ENCODE measurements around the gene MYO9A.
A peak's percentile ranks its signal among the peaks of the same experiment; 100 is the strongest.
"Not testable (repeated sequence)": the region's sequence is repeated elsewhere in the genome, so short reads cannot be mapped to it uniquely, and the experiment has no call there.

Gene MYO9A

GRCh38 chr15:72092006-72092405 is 25.9 kb downstream of the MYO9A start:
- DNase-seq, result no peak

DNA sequence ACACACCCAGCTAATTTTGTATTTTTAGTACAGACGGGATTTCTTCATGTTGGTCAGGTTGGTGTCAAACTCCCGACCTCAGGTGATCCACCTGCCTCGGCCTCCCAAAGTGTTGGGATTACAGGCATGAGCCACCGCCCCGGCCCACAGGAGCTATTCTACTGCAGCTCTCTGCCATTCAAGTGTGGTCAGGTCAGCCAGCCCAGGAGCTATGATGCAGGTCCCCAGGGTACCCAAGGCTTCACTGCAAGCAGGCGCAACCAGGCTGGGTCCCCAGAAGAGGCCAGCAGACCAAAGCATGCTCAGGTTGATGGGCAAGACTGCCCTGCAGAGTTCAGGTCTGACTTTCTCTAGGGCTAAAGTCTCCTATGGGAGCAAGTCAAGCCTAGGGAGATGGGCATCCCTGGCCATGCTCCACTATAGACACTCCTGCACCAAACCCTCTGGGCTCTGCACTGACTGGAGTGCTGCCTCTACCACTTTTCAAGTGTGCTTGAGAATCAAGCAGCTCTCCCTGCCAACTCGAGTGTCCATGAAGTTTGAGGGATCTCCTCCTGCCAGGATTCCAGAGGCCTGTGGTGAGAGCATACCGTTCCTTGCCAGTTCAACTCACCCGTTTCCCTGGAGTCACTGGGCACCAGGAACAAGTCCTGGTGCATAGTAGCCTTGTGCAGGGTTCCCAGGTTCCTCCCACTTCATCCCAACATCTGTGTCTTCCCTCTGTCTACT is 30.9 kb downstream of the MYO9A start:
- peak in 1 of 3 experiments; percentile 9 for DNase-seq

DNA sequence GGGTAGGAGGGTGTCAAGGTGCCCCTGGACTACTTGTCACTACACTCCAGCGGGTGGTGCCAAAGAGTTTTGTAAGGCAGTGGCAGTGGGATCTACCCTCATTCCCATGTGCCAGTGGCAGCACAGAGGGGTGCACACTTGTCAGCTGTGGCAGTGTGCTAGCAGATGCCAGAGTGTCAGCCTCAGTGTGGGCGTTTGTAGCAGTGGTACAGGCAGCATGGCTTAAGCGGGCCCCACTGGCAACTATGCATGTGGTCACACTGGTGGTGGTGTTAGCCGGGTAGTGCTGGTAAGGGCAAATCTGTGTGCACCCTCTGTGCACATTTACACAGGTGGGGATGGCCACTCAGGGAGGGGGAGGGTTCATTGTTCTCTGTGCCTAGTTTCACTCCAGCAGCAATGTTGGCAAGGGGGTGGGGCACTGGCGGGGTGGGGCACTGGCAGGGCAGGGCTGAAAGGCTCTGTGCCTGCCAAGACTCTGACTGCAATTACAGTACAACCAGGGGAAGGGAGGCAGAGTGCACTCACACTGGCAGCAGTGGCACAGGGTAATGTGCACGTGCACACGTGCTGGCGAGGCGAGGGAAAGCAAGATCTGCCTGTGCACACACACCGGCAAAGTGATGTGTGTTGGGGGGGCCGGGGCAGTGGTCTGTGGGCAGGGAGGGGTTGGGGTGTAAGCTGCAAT is 31.8 kb downstream of the MYO9A start:
- no peak for DNase-seq

DNA sequence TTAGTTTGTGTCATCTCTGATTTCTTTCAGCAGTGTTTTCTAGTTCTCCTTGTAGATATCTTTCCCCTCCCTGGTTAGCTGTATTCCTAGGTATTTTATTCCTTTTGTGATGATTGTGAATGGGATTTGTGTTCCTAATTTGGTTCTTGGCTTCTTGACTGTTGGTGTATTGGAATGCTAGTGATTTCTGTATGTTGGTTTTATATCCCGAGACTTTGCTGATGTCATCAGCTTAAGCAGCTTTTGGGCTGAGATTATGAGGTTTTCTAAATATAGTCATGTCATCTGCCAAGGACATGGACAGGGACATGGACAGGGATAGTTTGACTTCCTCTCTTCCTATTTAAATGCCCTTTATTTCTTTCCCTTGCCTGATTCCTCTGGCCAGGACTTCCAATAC is 35.8 kb downstream of the MYO9A start:
- DNase-seq, result no peak

GRCh38 chr15:72078887-72079286 is 39.1 kb downstream of the MYO9A start:
- DNase-seq, result no peak

GRCh38 chr15:72077950-72078349 is 40.0 kb downstream of the MYO9A start:
- DNase-seq, result no peak

- no peak for DNase-seq
Measured at GRCh38 chr15:72074335-72075060, 43.5 kb downstream of the MYO9A start.

DNA sequence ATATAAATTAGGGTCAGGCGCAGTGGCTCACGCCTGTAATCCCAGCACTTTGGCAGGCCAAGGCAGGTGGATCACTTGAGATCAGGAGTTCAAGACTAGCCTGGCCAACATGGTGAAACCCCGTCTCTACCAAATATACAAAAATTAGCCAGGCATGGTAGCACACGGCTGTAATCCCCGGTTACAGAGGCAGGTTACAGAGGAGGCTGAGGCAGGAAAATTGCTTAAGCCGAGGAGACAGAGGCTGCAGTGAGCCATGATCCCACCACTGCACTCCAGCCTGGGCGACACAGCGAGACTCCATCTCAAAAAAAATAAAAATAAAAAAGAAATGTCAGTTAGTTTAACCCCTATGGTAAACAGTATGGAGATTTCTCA is 46.5 kb downstream of the MYO9A start:
- not testable (repeated sequence) for DNase-seq

GRCh38 chr15:72070817-72071447 is 47.0 kb downstream of the MYO9A start:
- no peak for DNase-seq

DNA sequence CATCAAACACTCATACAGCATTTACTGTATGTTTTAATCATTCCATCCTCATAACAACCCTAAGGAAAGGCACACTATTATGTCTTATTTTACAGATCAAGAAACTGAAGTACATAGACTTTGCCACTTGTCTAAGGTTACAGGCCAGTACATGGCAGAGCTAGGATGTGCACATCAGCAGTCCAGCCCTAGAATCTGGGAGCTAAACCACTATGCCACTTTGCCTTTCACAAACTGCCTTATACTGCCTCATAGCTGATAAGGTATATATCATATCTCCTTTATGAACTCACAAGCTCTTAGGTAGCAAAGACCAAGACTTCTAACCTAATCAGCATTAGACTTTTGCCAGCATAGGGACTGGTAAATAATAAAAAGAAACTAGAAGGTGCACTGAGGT is 49.1 kb downstream of the MYO9A start:
- DNase-seq, result no peak

DNA sequence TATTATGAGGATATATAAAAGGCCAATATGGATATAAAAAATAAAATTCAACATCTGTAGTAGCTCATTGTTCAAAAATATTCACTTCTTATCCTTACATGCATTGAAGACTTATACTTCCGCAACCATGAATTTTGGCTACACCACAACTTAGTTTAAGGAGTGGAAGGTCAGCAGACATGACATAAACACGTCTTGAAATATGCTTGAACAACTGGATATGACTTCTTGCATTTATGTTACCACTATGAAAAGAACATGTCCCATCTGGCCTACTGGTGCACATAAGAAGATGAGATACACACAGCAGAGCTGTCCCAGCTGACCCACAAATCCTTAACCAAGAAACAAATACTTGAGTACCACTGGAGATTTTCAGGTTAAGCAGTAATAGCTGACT is 52.1 kb downstream of the MYO9A start:
- no peak for DNase-seq

- no peak for DNase-seq
Measured at GRCh38 chr15:72063186-72063585, 54.8 kb downstream of the MYO9A start.

- DNase-seq, result no peak
Measured at GRCh38 chr15:72062319-72062718, 55.6 kb downstream of the MYO9A start.

GRCh38 chr15:72060687-72061250 is 57.2 kb downstream of the MYO9A start:
- no peak for DNase-seq

DNA sequence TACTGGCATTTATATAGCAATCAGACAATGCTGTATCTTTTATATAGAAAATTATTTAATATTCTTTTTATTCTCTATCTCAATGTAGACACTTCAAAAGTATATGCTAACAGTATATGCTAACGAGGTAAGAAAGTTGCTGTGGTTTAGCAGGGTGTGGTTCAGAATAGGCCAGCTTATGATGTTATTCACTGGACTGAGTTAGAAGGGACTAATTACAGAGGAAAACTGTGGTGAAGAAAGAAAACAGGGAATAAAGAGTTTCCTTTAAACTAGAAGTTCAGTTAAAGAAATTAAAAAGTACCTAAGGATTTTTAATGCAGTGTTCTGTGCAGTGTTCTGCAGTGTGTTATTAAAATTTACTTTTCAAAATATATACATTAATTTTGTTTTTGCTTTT is 59.4 kb downstream of the MYO9A start:
- DNase-seq, result no peak

DNA sequence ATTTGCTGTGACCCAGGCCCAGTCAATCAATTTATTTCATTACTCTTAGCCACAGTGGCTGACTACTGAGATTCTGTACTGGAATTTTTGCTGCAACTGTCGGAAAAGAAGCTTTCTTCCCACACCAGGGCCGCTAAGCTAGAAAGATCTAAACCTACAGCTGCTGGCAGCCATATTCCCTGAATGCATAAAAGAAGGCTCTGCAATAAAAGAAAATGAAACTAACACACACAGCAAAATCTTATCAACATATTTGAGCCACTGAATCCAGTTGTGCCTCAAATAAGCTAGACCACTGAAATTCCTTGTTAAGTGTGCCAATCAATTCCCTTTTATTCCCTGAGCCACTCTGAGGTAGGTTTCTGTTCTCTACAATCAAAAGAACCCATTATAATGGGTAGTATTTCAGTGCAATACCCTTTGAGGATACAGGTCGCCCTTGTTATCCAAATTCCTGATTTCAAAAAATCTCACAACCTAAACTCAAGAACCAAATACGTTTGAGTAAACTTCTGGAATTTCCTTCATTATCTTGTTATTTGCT is 60.3 kb downstream of the MYO9A start:
- no peak for DNase-seq

DNA sequence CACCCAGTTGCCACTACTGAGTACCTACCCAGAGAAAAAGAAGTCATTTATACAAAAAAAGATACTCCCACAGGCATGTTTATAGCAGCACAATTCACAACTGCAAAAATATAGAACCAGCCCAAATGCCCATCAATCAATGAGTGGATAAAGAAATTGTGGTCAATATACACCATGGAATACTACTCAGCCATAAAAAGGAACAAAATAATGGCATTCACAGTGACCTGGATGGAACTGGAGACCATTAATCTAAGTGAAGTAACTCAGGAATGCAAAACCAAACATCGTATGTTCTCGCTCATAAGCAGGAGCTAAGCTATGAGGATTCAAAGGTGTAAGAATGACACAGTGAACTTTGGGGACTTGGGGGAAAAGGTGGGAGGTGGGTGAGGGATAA is 61.7 kb downstream of the MYO9A start:
- DNase-seq, result not testable (repeated sequence)

GRCh38 chr15:72053297-72053696 is 64.7 kb downstream of the MYO9A start:
- DNase-seq, result not testable (repeated sequence)

- DNase-seq, result no peak
Measured at GRCh38 chr15:72050700-72051099, 67.2 kb downstream of the MYO9A start.

- no peak for DNase-seq
Measured at GRCh38 chr15:72047020-72047419, 70.9 kb downstream of the MYO9A start.

GRCh38 chr15:72044956-72045355 is 73.0 kb downstream of the MYO9A start:
- no peak for DNase-seq

GRCh38 chr15:72042865-72043264 is 75.1 kb downstream of the MYO9A start:
- DNase-seq, result no peak

DNA sequence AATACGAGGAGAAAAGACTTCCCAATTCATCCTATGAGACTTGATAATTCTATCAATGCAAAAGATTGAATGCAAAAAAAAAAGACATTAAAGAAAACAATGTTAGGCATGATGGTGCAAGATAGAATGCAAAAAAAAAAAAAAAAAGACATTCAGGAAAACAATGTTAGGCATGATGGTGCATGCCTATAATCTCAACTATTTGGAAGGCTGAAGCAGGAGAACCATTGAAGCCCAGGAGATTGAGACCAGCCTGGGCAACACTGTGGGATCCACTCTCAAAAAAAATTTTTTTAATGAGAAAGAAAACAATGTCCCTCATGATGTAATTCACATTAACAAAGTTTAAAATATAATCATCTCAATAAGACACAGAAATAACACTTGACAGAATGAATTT is 75.9 kb downstream of the MYO9A start:
- DNase-seq, result no peak
